Upper lobe of left lung (tissue), 4 donors: ENCODE data around the gene CRTAC1.

Experiments
- POLR2A ChIP-seq, 4 donors: fragments of 450-650 bp; IDR thresholded peaks; one replicate each; pipeline ENCODE4 v1.5.1; 2016 to 2017; ENCODE audit warnings: antibody characterized with exemption in 4 of 4, mild to moderate bottlenecking in 2 of 4
- POLR2AphosphoS5 ChIP-seq, 2 donors: sonication (generic); formaldehyde crosslinking; IDR thresholded peaks; one replicate each; pipeline ENCODE4 v1.5.1; 2017; ENCODE audit warnings: antibody characterized with exemption in 2 of 2
- TF ChIP-seq, protein P1 (sequence below), 6 experiments: fragments of 450-650 bp in 4 of 6; fragments of 200-600 bp in 2 of 6; sonication (generic) in 2 of 6; IDR thresholded peaks; one replicate each; pipeline ENCODE4 v1.5.1; 2016 to 2019; ENCODE audit warnings: antibody characterized with exemption in 6 of 6

GRCh38 chr10:97825020-97825760 is 205.2 kb downstream of the CRTAC1 start:
- TF ChIP-seq, protein P1, sequence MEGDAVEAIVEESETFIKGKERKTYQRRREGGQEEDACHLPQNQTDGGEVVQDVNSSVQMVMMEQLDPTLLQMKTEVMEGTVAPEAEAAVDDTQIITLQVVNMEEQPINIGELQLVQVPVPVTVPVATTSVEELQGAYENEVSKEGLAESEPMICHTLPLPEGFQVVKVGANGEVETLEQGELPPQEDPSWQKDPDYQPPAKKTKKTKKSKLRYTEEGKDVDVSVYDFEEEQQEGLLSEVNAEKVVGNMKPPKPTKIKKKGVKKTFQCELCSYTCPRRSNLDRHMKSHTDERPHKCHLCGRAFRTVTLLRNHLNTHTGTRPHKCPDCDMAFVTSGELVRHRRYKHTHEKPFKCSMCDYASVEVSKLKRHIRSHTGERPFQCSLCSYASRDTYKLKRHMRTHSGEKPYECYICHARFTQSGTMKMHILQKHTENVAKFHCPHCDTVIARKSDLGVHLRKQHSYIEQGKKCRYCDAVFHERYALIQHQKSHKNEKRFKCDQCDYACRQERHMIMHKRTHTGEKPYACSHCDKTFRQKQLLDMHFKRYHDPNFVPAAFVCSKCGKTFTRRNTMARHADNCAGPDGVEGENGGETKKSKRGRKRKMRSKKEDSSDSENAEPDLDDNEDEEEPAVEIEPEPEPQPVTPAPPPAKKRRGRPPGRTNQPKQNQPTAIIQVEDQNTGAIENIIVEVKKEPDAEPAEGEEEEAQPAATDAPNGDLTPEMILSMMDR (IDR thresholded peaks at IDR 0.05), result no peak
- TF ChIP-seq POLR2A (IDR thresholded peaks at IDR 0.05) (no peak), POLR2AphosphoS5 (IDR thresholded peaks at IDR 0.05) (no peak)
